K562 (cell line): ENCODE results near the gene DIRAS1. TPM values are rescaled to one million over a fixed set of nuclear protein-coding genes. Genes with fewer than 3 reads are reported as not detected.
"Not testable (repeated sequence)": the region's sequence is repeated elsewhere in the genome, so short reads cannot be mapped to it uniquely, and the experiment has no call there.

Experiments
- ATAC-seq: fragments of 200-7000 bp; cut with Tn5 transposase; 3 replicates; pipeline ENCODE4 v1.9.1; 2020; ENCODE audit warnings: moderate library complexity
- BruUV-seq: library from RNA; stranded (reverse); fragments of 400-500 nt; replicated peaks from 2 replicates; lab custom pipeline; 2021; lab: Mats Ljungman, UMichigan
- CTCF ChIA-PET: fragments of 300-600 bp; formaldehyde crosslinking; extraction: SDS; loops from one replicate; lab custom pipeline; 2021; ENCODE audit warnings: low intra/inter-chr PET ratio; lab: Yijun Ruan, JAX
- POLR2A ChIA-PET: fragments of 300-600, 350-650 bp; sonication (Branson Sonifier 250); formaldehyde crosslinking; extraction: SDS; loops from one replicate; lab custom pipeline; 2021; ENCODE audit warnings: antibody characterized with exemption, inconsistent platforms; lab: Yijun Ruan, JAX
- DNase-seq, 4 experiments: peaks; one replicate each; pipeline versions ENCODE4 v3.0.0 to v3.0.0-alpha.2; 2011 to 2018; ENCODE audit warnings: low spot score in 3 of 4, mixed read lengths in 3 of 4; ENCODE audit errors: extremely low read depth in 1 of 4
- FAIRE-seq: peaks from 2 replicates; lab custom pipeline; 2011; peaks lifted over from hg19 to GRCh38; lab: Jason Lieb, UNC
- H2AFZ ChIP-seq: 2 replicates; pipeline ENCODE4 v1.6.0; 2011; ENCODE audit warnings: low read depth, low read length, control low read depth, inconsistent platforms
- H3K27ac ChIP-seq: fragments of 200-600 bp; 3 replicates; pipeline ENCODE4 v1.8.0; 2011; ENCODE audit warnings: low read depth, mild to moderate bottlenecking, control low read depth, inconsistent platforms, low read length, moderate library complexity, mixed read lengths; ENCODE audit errors: extremely low read depth
- H3K27me3 ChIP-seq, 2 experiments: fragments of 300-600 bp in 1 of 2; 2 replicates in 1 of 2; 3 replicates in 1 of 2; pipeline versions ENCODE4 v1.6.0 to v1.8.0; 2011; ENCODE audit warnings: inconsistent platforms in 2 of 2, low read length in 2 of 2, mild to moderate bottlenecking in 1 of 2, mixed read lengths in 1 of 2, moderate library complexity in 1 of 2; ENCODE audit not compliant: control insufficient read depth in 2 of 2, insufficient read depth in 2 of 2
- H3K36me3 ChIP-seq: fragments of 300-600 bp; 3 replicates; pipeline ENCODE4 v1.8.0; 2011; ENCODE audit warnings: mild to moderate bottlenecking, low read length, inconsistent platforms; ENCODE audit not compliant: control insufficient read depth, insufficient read depth
- H3K4me1 ChIP-seq, 2 experiments: fragments of 200-600 bp in 1 of 2; replicated peaks in 1 of 2; 2 replicates in 1 of 2; 3 replicates in 1 of 2; pipeline versions ENCODE4 v1.5.1 to v1.8.0; 2011; ENCODE audit warnings: inconsistent platforms in 2 of 2, low read length in 2 of 2, mild to moderate bottlenecking in 1 of 2, mixed read lengths in 1 of 2, moderate library complexity in 1 of 2; ENCODE audit not compliant: control insufficient read depth in 2 of 2, insufficient read depth in 2 of 2
- H3K4me2 ChIP-seq: 2 replicates; pipeline ENCODE4 v1.6.1; 2011; ENCODE audit warnings: low read length, control low read depth, inconsistent platforms, mixed read lengths; ENCODE audit not compliant: insufficient read depth
- H3K4me3 ChIP-seq: fragments of 200-600 bp; sonication (generic), shearing (Covaris generic); 2 replicates; pipeline ENCODE4 v1.5.1; 2016; ENCODE audit warnings: control low read depth, inconsistent platforms
- H3K79me2 ChIP-seq: fragments of 200-600 bp; 3 replicates; pipeline ENCODE4 v1.8.0; 2011; ENCODE audit warnings: low read length, inconsistent platforms; ENCODE audit not compliant: control insufficient read depth, insufficient read depth
- H3K9ac ChIP-seq, 2 experiments: 2 replicates each; pipeline versions ENCODE4 v1.6.0 to v1.6.1; 2011; ENCODE audit warnings: low read depth in 2 of 2, low read length in 2 of 2, control low read depth in 1 of 2, inconsistent platforms in 1 of 2, mild to moderate bottlenecking in 1 of 2, mixed read lengths in 1 of 2; ENCODE audit not compliant: insufficient read depth in 1 of 2
- H3K9me1 ChIP-seq: one replicate; pipeline ENCODE4 v1.6.0; 2011; ENCODE audit warnings: inconsistent platforms, mild to moderate bottlenecking, low read length, moderate library complexity; ENCODE audit not compliant: control insufficient read depth, insufficient read depth
- H3K9me3 ChIP-seq: replicated peaks from 2 replicates; pipeline ENCODE4 v1.5.1; 2011; ENCODE audit warnings: low read depth, low read length, inconsistent platforms; ENCODE audit not compliant: control insufficient read depth, insufficient read depth
- H4K20me1 ChIP-seq: replicated peaks from 2 replicates; pipeline ENCODE4 v1.6.1; 2011; ENCODE audit warnings: low read length, inconsistent platforms, mixed read lengths; ENCODE audit not compliant: control insufficient read depth, insufficient read depth
- ARNT ChIP-seq, 2 experiments: fragments of 450-650 bp; IDR thresholded peaks; 2 replicates each; pipeline ENCODE4 v1.6.1; 2016; ENCODE audit warnings: mild to moderate bottlenecking in 1 of 2
- EP300 ChIP-seq: IDR thresholded peaks from 2 replicates; pipeline ENCODE4 v1.6.1; 2012; ENCODE audit warnings: low read length, improper control_type of control experiment
- whole genome bisulfite sequencing: fragments of 100-300 bp; shearing (Covaris generic); methylation state at CpG from one replicate; pipeline ENCODE4 v1.1.6; 2016; ENCODE audit warnings: low coverage, mixed read lengths; ENCODE audit not compliant: insufficient coverage; ENCODE audit errors: missing lambda C conversion rate; 5-methylcytosine and 5-hydroxymethylcytosine counted together
- in situ Hi-C: fragments of 300-500 bp; cut with MboI; formaldehyde crosslinking; loops from 4 replicates; pipeline ENCODE4 v1.15.0; 2018; ENCODE audit warnings: inconsistent platforms, mixed read lengths
- intact Hi-C: fragments of 100-400 bp; cut with micrococcal nuclease; formaldehyde crosslinking; loops from 2 replicates; pipeline ENCODE4 v1.14.2; 2022
- polyA plus RNA-seq, 8 experiments: library from polyadenylated mRNA; depleted of rRNA in 4 of 8; stranded (reverse) in 5 of 8; unstranded in 3 of 8; fragments of >200 nt; fragmentation: Nextera tagmentation in 2 of 8; fragmentation: Illumina TruSeq in 1 of 8; extraction: Ambion mirVana in 2 of 8; extraction: Trizol in 1 of 8; gene quantifications; 2 replicates each; pipeline versions ENCODE4 v1.2.1 to v1.2.3, GENCODE V29; 2011 to 2014; ENCODE audit warnings: inconsistent platforms in 1 of 8, missing spikeins in 1 of 8
- total RNA-seq, 7 experiments: library from RNA; depleted of rRNA in 6 of 7; stranded (reverse); fragments of >200 nt in 6 of 7; fragmentation: Illumina TruSeq in 2 of 7; extraction: Trizol in 2 of 7; gene quantifications; 2 replicates each; pipeline versions ENCODE4 v1.2.1 to v1.2.3, GENCODE V29; 2011 to 2021; ENCODE audit warnings: low replicate concordance in 1 of 7
- TF ChIP-seq, protein P1 (sequence below): sonication (generic); IDR thresholded peaks from 2 replicates; pipeline ENCODE4 v1.6.1; 2016

Gene DIRAS1
- total and polyA plus RNA-seq, 9 of the 15 experiments (the other 6 are each of a cell fraction or from before 2014, with no cell fraction given) = 0.11 to 12.0 (median 2.9) TPM

DNA sequence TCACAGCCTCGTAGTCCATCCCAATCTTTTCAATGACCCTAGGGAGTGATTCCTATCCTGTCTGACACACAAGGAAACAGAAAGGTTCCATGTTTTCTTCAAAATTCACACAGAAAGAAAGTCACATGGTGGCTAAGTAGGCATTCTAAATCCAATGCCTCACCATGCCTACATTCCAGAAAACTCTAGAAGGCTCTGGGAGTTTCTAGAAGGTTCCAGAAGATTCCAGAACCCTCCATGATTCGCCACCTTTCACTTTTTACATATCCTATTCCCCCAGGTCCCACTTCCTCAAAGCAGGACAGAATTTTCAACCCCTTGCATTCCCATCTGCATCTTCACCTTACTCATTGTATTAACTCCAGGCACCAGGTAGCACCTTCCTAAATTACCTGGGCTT lies 41.7 kb downstream of the DIRAS1 start:
- Histone ChIP-seq H3K79me2 (no peaks in the 10 kb centered on the region), H3K9me1 (no peaks in the 10 kb centered on the region), H3K4me2 (no peak overlapping the region), H3K27ac (no peak overlapping the region), H3K4me3 (no peak overlapping the region), H3K4me1 (peaks cover 0 to 3% of the 10 kb centered on the region in 2 experiments; a peak in 2 of 5 replicates), H2AFZ (no peak overlapping the region), H4K20me1 (no peaks in the 10 kb centered on the region)
- 0% methylated on average over 2 of the region's 2 CpGs for WGBS
- FAIRE-seq (no peak), ATAC-seq (no peak)
- in situ Hi-C loops = no loop called here
- 0 out of 4 replicates have a peak, but pooled peaks of 1 of the 2 experiments have one; percentile 69 for TF ChIP-seq ARNT (IDR thresholded peaks at IDR 0.05)
- TF ChIP-seq EP300 = peak; percentile 64; the same call in 1 of the 2 replicates
- TF ChIP-seq, protein P1, sequence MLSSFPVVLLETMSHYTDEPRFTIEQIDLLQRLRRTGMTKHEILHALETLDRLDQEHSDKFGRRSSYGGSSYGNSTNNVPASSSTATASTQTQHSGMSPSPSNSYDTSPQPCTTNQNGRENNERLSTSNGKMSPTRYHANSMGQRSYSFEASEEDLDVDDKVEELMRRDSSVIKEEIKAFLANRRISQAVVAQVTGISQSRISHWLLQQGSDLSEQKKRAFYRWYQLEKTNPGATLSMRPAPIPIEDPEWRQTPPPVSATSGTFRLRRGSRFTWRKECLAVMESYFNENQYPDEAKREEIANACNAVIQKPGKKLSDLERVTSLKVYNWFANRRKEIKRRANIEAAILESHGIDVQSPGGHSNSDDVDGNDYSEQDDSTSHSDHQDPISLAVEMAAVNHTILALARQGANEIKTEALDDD = no peak
- TF ChIP-seq, all 486 proteins: peak for 2
- CTCF ChIA-PET = no interaction called here
- Histone ChIP-seq H3K27me3 (peaks cover 34 to 81% of the 10 kb centered on the region in 2 experiments), H3K9ac (no peak overlapping the region), H3K36me3 (no peaks in the 10 kb centered on the region), H3K9me3 (no peaks in the 10 kb centered on the region; the same call in 1 of the 2 replicates)
- intact Hi-C loops = no loop called here
- POLR2A ChIA-PET = interaction anchor here (0.6 kb wide), 1 partner anchor 54 kb away, joined by 3 read pairs; no protein-coding TSS in a partner anchor
- no peak for DNase-seq
- no TSS peak for BruUV-seq

DNA sequence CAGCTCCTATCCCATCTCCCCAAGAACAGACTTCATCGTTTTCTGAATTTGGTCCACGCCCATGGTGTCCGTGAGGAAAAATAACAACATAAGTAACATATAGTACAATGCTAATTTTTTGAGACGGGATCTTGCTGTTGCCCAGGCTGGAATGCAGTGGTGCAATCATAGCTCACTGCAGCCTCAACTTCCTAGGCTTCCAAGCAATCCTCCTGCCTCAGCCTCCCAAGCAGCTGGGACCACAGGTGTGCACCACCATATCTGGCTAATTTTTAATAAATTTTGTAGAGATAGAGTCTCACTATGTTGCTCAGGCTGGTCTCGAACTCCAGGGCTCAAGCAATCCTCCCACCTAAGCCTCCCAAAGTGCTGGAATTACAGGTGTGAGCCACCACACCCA lies 42.2 kb downstream of the DIRAS1 start:
- H3K4me3 ChIP-seq, H3K9ac ChIP-seq, intact Hi-C loops, ATAC-seq, in situ Hi-C loops, H3K9me3 ChIP-seq, FAIRE-seq, H3K4me1 ChIP-seq, H3K9me1 ChIP-seq, BruUV-seq, DNase-seq, H3K4me2 ChIP-seq, H2AFZ ChIP-seq, CTCF ChIA-PET, H3K27ac ChIP-seq, H3K79me2 ChIP-seq, H3K36me3 ChIP-seq, H4K20me1 ChIP-seq: not testable (repeated sequence)
- peaks cover 37 to 78% of the 10 kb centered on the region in 2 experiments for H3K27me3 ChIP-seq
- POLR2A ChIA-PET = interaction anchor here (0.6 kb wide), 1 partner anchor 53 kb away, joined by 3 read pairs; no protein-coding TSS in a partner anchor
- WGBS = 13% methylated on average over 5 of the region's 5 CpGs
